DMS 273 treated with DMSO at 0.1 percent for 48 hours (cell line): Measurements from ENCODE around the gene IRX6.

Experiments used
- DNase-seq: peaks from one replicate; lab custom pipeline; 2025; lab: John Stamatoyannopoulos, UW

The IRX6 gene

GRCh38 chr16:55367866-55368603 lies 44.0 kb downstream of the IRX6 start:
- DNase-seq: no peak

DNA sequence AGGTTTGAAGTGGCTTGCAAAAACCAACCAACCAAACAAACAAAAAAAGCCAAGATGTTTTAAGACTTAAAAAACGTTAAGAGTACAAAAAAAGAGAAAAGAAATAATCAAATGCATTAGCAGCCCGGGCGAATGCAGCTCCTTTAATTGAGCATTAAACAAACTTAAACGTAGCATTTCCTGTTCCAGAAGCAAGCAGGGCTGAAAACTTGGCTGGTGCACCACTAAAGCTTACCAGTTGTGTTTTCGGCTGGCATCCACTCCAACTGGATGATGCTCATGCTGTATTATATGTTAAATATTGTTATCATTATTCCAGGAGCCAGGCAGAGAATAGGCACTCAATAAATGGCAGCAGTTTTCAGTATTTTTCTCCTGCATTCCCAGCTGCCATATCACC lies 45.1 kb downstream of the IRX6 start:
- no peak for DNase-seq

DNA sequence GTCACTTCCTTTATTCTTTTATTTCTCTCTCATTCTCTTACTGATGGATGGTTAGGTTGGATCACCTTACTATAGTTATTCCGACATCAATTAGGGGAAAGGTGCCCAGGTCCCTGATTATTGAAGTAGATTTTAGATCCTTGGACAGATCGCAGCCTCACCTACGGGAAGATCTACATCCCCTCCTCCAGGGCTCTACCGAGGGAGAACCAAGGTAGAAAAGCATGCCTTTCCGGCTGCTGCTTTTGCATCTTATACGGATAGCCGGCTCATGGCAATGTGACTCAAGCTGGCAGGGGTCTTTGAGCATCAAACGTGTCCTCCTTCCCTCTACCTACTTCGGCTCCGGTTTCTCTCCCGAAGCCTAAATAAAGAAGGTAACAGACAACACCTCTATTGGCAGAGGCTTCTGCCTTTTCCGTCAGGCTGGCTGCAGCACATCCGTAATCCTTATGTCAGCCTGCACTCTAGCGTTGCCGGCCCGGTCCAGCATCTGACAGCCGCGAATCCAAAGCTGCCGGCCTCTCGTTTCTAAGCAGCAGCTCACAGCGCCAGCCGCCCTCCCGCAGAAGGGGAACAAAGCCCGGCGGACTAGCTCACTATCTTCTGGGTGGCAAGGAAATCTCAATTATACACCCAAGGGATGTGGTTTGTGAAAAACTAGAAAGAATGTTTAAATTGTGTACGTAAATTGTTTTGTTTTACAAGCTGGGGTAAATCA lies 46.9 kb downstream of the IRX6 start:
- DNase-seq: peak; percentile 32

DNA sequence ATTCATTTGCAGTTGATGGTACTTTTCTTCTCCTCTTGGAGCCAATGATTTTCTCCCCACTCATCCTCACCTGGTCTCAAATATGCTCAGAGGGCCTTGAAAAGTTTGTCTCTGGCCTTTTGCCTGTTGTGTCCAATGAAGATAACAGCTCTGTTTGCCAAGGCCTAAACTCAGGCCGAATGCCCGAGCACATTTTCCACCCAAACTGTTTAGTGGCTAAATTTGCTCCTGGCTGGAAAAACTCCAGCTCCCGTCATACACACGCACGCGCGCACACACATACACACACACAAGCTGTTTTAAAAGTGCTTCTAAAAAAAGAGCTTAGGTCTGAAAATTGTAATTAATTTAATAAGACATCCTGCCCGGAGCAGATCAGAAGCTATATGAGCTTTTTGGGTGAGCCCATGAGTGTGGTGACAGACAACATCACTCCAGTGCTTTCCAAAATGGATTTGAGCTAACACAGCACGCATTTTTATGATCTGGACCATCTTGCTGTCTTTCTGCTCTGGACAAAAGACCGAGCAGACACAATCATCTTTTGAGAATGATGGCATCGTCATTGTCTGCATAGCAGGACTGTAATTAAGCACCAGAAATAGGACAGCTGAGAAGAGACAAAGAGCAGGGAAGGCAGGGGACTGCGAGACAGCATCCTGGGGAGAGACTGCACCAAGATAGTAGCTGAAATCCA lies 48.9 kb downstream of the IRX6 start:
- no peak for DNase-seq

DNA sequence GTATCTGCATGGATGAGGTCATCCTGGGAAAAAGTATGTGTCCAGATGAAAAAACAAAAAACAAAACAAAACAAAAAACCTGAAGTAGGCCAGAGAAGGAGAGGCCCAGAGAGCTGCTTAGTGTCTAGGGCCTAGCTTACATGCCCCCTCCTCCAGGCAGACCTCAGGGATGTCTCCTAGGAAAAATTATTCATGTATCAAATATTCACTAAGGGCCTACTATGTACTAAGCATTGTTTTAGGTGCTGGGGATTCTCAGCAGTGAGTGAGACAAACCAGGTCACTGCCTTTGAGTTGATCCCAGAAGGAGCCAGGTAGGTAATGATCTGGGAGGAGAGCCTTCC lies 49.5 kb downstream of the IRX6 start:
- DNase-seq: no peak

DNA sequence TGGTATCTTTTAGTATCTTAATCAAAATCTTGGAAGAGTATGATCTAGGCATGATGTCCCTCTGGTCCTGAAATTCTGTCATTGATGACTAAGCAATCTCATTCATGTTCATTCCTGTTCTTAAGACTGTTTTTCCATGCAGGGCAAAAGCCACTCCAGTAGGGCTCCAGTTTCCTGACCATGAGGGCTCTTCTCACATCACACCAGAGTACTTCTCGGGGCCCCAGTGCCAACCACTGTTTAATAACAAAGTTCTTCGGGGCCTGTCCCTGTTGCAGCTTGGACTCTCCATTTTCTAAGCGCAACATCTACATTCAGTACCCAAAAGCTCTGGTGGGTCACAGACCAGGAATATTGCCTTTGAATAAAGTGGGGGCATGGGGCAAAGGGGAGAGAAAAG lies 52.0 kb downstream of the IRX6 start:
- DNase-seq: no peak

- DNase-seq: no peak
Measured at GRCh38 chr16:55376567-55377167, 52.7 kb downstream of the IRX6 start.

DNA sequence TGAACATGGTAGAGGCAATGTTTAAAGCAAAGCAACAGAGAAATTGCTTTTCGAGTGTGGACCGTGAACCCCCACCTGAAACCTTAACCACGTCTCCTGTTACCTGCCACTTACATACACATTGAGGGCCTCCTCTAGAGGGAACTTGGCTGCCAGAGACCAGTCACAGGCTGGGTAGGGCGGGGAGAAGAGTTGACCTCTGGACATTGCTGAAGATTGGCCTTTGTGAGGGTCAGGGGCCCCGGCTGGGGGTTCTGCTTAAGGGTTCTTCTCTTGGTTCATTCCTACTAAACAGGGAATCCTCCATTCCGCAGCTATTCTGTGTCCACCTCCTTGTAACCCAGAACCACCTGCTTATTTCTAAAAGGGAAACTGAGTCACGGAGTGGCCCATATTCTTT lies 53.8 kb downstream of the IRX6 start:
- DNase-seq: no peak

GRCh38 chr16:55378616-55379015 lies 54.6 kb downstream of the IRX6 start:
- DNase-seq: no peak

- no peak for DNase-seq
Measured at GRCh38 chr16:55379371-55379770, 55.4 kb downstream of the IRX6 start.

DNA sequence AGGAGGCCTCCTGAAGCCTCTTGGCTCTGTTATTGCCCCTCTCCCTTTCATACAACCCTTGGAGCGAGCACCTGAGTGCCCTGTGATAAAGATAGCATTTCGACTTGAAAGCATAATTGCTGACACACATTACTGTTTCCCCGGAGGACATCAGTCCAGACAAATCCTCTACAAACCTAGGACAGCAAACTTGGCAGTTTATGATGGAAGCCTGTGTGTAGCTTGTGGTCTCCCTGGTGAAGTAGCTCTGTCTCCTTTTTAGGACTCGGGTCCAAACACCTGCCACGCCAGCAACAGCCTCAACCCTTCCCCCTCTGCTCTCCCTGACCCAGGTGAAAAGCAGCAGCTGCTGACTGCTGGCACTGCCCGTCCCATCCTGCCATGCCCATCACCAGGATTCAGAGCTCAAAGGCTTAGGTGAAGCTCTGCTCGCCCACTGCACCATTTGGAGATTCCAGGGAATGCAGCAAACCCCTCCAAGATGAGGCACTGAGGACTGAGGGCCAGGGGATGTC lies 55.9 kb downstream of the IRX6 start:
- no peak for DNase-seq
